Activated CD4-positive, alpha-beta T cell treated with anti-CD3 and anti-CD28 coated beads for 48 hours (primary cell): ENCODE results near the gene DBI.

Source experiments
- DNase-seq: peaks from one replicate; pipeline ENCODE4 v3.0.0-alpha.2; 2020

DBI gene

GRCh38 chr2:119366649-119367471, at the start of gene DBI, which contains the start of gene C2orf76:
TSS of gene DBI (plus strand) at chr2:119366977. CDS start at chr2:119367052, 75 bp downstream.
TSS of gene C2orf76 (minus strand) at chr2:119366834. CDS start at chr2:119339959, 26,875 bp downstream.
- peak; percentile 94 for DNase-seq

DNA sequence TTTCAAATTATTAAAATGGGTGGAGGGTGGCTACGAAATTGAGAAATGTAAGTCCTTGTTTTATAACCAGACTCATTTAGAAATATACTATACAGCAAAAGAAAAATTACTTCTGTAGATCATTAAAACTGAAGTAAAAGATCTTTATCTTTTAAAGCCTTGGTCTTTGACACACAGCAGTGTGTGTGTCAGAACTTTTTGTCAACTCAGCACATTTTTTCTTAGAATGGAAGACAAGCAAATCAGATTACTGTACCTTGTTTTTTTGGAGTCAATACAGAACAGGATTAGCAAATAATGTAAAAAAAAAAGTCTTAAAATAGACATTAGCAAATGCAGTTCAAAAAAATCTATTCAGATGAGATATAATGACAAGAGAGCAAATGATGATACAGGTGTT, 49.2 kb upstream of the DBI start:
- no peak for DNase-seq

- no peak for DNase-seq
These were observed 47.2 kb upstream of the DBI start for GRCh38 chr2:119319593-119319992.

GRCh38 chr2:119323459-119323858, 43.3 kb upstream of the DBI start:
- no peak for DNase-seq

- no peak for DNase-seq
These were observed 42.0 kb upstream of the DBI start for GRCh38 chr2:119324685-119325270.

- DNase-seq: no peak
These were observed 39.8 kb upstream of the DBI start for GRCh38 chr2:119326938-119327337.

DNA sequence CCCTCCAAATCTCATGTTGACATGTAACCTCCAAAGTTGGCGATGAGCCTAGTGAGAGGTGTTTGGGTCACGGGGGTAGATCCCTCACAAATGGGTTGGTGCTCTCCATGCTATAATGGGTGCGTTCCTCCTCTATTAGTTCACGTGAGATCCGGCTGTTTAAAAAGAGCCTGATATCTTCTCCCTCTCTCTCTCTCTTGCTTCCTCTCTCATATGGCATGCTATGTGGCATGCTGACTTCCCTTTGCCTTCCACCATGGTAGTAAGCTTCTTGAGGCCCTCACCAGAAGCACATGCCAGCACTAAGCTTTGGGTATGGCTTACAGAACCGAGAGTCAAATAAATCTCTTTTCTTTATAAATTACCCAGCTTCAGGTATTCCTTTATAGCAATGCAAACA, 39.3 kb upstream of the DBI start:
- no peak for DNase-seq

- DNase-seq: no peak
These were observed 33.8 kb upstream of the DBI start for GRCh38 chr2:119332953-119333352.

GRCh38 chr2:119333360-119333759, 33.4 kb upstream of the DBI start:
- DNase-seq: no peak

DNA sequence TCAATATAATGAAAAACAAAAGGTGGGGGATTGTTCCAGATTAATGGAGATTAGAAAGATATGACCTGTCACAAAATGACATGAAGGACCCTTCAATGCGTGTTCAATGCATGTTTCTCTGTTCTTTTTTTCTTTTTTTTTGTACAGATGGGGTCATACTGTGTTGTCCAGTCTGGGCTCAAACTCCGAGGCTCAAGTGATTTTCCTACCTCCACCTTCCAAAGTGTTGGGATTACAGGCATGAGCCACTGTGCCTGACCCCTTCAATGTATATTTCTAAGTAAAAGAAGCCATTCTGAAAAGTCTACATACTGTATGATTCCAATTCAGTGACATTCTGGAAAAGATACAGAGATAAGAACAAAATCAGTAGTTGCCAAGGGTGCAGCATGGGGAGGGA, 32.9 kb upstream of the DBI start:
- DNase-seq: no peak

- DNase-seq: no peak
These were observed 29.0 kb upstream of the DBI start for GRCh38 chr2:119337749-119338148.

- no peak for DNase-seq
These were observed 28.5 kb upstream of the DBI start for GRCh38 chr2:119338272-119338671.

DNA sequence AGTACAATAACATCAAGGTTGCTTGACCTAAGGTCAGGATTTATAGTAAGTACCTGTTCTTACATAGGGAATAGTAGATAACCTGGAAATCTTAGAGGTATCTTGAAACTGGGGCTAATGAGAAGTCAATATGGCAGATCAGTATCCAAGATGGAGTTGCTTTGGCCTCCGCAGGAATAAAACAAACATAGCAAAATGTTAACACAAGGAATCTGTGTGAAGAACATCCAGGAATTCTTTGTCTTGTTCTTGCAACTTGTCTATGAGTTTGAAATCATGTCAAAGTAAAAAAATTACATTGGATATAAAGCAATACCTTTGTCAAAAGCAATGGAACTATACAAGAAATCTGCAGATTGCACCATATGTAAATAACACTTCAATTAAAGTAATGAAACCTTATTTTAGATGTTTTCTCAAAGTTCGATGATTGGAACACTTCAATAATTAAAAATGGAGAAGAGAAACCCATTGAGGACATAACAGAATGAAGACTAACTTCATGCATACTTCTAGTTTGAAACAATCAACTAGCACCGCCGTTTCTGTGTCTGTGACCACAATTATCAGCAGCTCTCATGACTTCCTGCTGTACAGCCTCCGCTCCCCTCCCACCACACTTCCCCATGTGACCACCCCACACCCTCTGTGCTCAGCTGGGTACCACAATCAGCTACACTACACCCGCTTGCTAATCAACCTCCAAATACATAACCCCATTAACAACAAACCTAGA, 27.8 kb upstream of the DBI start:
- peak; percentile 15 for DNase-seq

DNA sequence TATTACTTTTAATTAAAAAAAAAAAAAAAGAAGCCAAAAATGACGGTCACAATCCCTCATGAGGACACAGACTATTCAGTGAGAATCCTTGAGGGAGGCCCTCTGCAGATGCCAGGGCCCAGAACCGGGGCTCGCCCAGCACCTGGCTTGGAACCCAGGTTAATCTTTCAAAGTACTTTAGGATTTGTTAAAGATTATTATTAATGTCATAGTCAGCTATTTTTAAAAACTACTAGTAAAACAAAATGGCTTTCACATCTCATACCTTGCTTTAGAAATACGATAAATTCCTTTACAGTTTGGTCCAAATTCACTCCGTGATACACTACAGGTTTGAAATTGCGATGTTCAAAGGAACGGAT, 27.2 kb upstream of the DBI start:
- no peak for DNase-seq

GRCh38 chr2:119341684-119342083, 25.1 kb upstream of the DBI start:
- DNase-seq: no peak

GRCh38 chr2:119349289-119349688, 17.5 kb upstream of the DBI start:
- DNase-seq: no peak

DNA sequence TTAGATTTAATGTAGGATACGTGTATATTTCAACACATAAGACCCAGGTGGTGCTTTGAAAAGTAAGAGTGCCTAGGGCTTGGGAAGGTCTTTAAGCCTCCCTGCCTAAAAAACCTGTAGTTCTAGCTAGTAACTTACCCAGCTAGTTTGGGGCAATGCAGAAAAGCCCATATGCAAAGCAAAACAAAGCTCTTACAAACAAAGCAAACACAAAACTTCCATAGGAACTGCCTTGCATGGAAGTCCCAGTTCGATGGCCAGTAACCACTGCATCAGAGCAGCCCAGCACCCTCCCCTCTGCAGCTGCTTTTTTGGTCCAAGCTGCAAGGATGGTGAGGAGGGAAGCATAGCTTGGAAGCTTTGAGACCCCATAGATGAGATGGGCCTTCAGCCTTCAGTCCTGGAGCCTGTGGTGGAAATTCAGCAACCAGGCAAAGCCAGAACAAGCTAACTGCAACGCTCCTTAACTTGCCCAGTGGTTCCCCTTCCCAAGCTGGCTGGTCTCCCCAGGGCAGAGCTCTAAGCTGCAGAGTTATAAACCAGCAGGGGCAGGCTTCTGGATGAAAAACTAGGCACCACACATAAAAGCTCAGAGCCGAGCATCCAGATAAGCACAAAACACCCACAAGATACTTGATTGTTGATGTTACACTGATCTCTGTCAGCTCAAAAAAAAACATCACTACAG, 16.3 kb upstream of the DBI start:
- no peak for DNase-seq

- DNase-seq: no peak
These were observed 14.4 kb upstream of the DBI start for GRCh38 chr2:119352357-119352756.

GRCh38 chr2:119354860-119355259, 11.9 kb upstream of the DBI start:
- no peak for DNase-seq

DNA sequence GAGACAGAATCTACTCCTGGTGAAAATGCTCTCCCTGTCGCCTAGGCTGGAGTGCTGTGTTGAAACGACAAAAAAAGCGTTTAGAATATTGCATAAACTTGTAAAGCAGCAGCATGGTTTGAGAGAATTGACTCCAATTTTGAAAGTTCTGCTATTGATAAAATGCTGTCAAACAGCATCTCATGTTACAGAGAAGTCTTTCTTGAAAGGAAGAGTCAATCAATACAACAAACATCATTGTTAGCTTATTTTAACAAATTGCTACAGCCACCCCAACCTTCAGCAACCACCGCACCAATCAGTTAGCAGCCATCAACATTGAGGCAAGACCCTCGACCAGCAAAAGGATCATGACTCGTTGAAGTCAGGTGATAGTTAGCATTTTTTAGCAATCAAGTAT, 7.0 kb upstream of the DBI start:
- no peak for DNase-seq

DNA sequence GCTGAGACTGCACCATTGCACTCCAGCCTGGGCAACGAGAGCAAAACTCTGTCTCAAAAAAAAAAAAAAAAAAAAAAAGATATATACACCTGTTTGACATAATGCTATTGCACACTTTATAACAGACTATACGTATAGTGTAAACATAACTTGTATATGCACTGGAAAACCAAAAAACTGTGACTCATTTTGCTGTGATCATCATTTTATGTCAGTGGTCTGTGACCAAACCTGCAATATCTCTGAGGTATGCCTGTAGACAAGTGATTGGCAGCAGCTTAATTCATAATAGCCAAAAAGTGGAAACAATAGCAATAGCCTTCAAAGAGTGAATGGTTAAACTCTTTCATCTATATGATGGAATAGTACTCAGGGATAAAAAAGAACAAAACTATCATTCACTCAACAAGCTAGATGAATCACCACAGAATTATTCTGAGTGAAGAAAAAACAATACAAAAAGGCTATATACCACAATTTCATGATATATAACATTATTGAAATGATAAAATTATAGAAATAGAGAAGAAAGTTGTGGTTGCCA, 6.3 kb upstream of the DBI start:
- no peak for DNase-seq

- no peak for DNase-seq
These were observed 2.0 kb upstream of the DBI start for GRCh38 chr2:119364798-119365197.

DNA sequence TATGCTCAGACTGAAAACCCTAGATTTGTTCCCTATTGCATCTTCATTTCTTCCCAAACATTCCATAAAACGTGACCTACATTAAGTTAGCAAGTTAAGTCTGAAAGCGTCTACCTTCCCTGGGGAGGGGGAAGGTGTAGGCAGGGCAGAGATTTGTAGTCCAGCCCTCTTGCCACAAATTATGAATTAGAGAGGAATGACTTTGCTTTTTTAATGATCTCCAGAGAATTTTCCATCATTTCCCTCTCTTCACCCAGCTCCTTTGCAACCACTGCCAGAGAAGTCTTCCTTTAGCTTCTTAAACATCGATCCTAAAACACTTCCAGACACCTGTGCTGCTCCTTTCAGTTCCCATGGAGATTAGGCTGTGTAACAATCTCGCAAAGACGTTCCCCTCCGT, 1.3 kb upstream of the DBI start:
- no peak for DNase-seq
